Erythroblast (primary cell): ENCODE data around the gene SH3BGRL3.

ENCODE experiments used
- GATA1 ChIP-seq: IDR thresholded peaks from 2 replicates; pipeline ENCODE4 v1.6.1; 2011; ENCODE audit warnings: low read depth, mild to moderate bottlenecking, control low read depth, low read length, moderate library complexity
- POLR2A ChIP-seq: IDR thresholded peaks from 2 replicates; pipeline ENCODE4 v1.6.1; 2011; ENCODE audit warnings: mild to moderate bottlenecking, low read length

- TF ChIP-seq POLR2A (peak; percentile 70), GATA1 (no peak)
Observed at GRCh38 chr1:26306290-26307229, 26.7 kb downstream of the SH3BGRL3 start, which contains the start of gene UBXN11.
